Small intestine (tissue), 7 donors: Measurements from ENCODE around the gene CHN2. TPM values are rescaled to one million over a fixed set of nuclear protein-coding genes. Genes with fewer than 3 reads are reported as not detected.

Experiments
- DNase-seq, 2 donors: peaks; one replicate each; pipeline versions ENCODE4 v3.0.0 to v3.0.0-alpha.2; 2013
- FAIRE-seq: peaks from 2 replicates; lab custom pipeline; 2012; peaks lifted over from hg19 to GRCh38; lab: Jason Lieb, UNC
- H3K27ac ChIP-seq, 3 donors: one replicate each; pipeline ENCODE4 v1.5.1; 2013; ENCODE audit warnings: low read length in 2 of 3, mild to moderate bottlenecking in 2 of 3, control low read depth in 1 of 3, inconsistent platforms in 1 of 3, low read depth in 1 of 3, moderate library complexity in 1 of 3
- H3K27me3 ChIP-seq, 3 donors: one replicate each; pipeline ENCODE4 v1.6.1; 2013; ENCODE audit warnings: low read length in 3 of 3, inconsistent platforms in 1 of 3; ENCODE audit not compliant: control insufficient read depth in 3 of 3, insufficient read depth in 3 of 3
- H3K36me3 ChIP-seq, 3 donors: one replicate each; pipeline ENCODE4 v1.6.1; 2013; ENCODE audit warnings: low read length in 3 of 3, inconsistent platforms in 1 of 3, low read depth in 1 of 3, mild to moderate bottlenecking in 1 of 3, moderate library complexity in 1 of 3; ENCODE audit not compliant: control insufficient read depth in 3 of 3, insufficient read depth in 2 of 3
- H3K4me1 ChIP-seq, 3 donors: one replicate each; pipeline ENCODE4 v1.6.1; 2013; ENCODE audit warnings: low read length in 2 of 3, inconsistent platforms in 1 of 3, low read depth in 1 of 3, mild to moderate bottlenecking in 1 of 3, moderate library complexity in 1 of 3; ENCODE audit not compliant: control insufficient read depth in 3 of 3, insufficient read depth in 2 of 3
- H3K4me3 ChIP-seq, 3 donors: one replicate each; pipeline ENCODE4 v1.5.1; 2013; ENCODE audit warnings: low read length in 3 of 3, control low read depth in 1 of 3, inconsistent platforms in 1 of 3, low read depth in 1 of 3, mild to moderate bottlenecking in 1 of 3, moderate library complexity in 1 of 3
- H3K9me3 ChIP-seq, 2 donors: one replicate each; pipeline ENCODE4 v1.6.1; 2013; ENCODE audit warnings: low read depth in 1 of 2, low read length in 1 of 2; ENCODE audit not compliant: control insufficient read depth in 2 of 2, insufficient read depth in 1 of 2
- WGBS, 3 donors: extraction: QIAGEN DNeasy Blood & Tissue Kit; methylation state at CpG; one replicate each; pipeline ENCODE4 v1.1.7; 2013; 5-methylcytosine and 5-hydroxymethylcytosine counted together
- polyA plus RNA-seq, 4 donors: library from polyadenylated mRNA; stranded (reverse) in 3 of 4; unstranded in 1 of 4; fragments of 200-250 nt in 3 of 4; fragments of 120-200 nt in 1 of 4; gene quantifications; one replicate each; pipeline versions ENCODE4 v1.2.1 to v1.2.3, GENCODE V29; 2013
- donor health status: healthy with polysubstance abuse.
- donor health status: control.
- donor health status: control.
- donor health status: Bipolar disorder and iron deficiency.
- donor health status: healthy.

CHN2 gene
- polyA plus RNA-seq, 4 donors, result 22.3 to 124 (median 45.2) TPM

- Histone ChIP-seq H3K9me3 (no peaks in the 10 kb centered on the region), H3K4me3 (no peak overlapping the region), H3K27ac (no peak overlapping the region), H3K36me3 (peaks cover 0 to 3% (median 0%) of the 10 kb centered on the region in 3 donors), H3K4me1 (peaks cover 3 to 10% (median 8%) of the 10 kb centered on the region in 3 donors), H3K27me3 (no peaks in the 10 kb centered on the region)
- no peak for FAIRE-seq
- 69 to 91% (median 84%) methylated on average over 12 of the region's 12 CpGs for WGBS, 3 donors
- peak in 1 of 2 donors; percentile 58 for DNase-seq
These were observed 87.4 kb downstream of the CHN2 start for GRCh38 chr7:29281782-29282541.

GRCh38 chr7:29282819-29283414 is 88.3 kb downstream of the CHN2 start:
- DNase-seq (no peak), FAIRE-seq (no peak)
- WGBS, 3 donors, result 79 to 81% (median 79%) methylated on average over 13 of the region's 13 CpGs

GRCh38 chr7:29284696-29285443 is 90.3 kb downstream of the CHN2 start:
- H3K36me3 ChIP-seq, result no peaks in the 10 kb centered on the region
- WGBS, 3 donors, result 38 to 69% (median 53%) methylated on average over 6 of the region's 6 CpGs
- no peak for DNase-seq
- H3K4me3 ChIP-seq, result no peak overlapping the region
- H3K9me3 ChIP-seq, result no peaks in the 10 kb centered on the region
- FAIRE-seq, result no peak
- peaks cover 0 to 6% (median 3%) of the 10 kb centered on the region in 3 donors for H3K4me1 ChIP-seq
- no peaks in the 10 kb centered on the region for H3K27me3 ChIP-seq
- H3K27ac ChIP-seq, result no peak overlapping the region

More at GRCh38 chr7:29282819-29283414, 88.3 kb downstream of the CHN2 start:
- H3K4me1 ChIP-seq, result peaks cover 3 to 7% (median 5%) of the 10 kb centered on the region in 3 donors
- no peak overlapping the region for H3K4me3 ChIP-seq
- no peaks in the 10 kb centered on the region for H3K27me3 ChIP-seq
- no peaks in the 10 kb centered on the region for H3K9me3 ChIP-seq
- no peaks in the 10 kb centered on the region for H3K36me3 ChIP-seq
- H3K27ac ChIP-seq, result no peak overlapping the region

DNA sequence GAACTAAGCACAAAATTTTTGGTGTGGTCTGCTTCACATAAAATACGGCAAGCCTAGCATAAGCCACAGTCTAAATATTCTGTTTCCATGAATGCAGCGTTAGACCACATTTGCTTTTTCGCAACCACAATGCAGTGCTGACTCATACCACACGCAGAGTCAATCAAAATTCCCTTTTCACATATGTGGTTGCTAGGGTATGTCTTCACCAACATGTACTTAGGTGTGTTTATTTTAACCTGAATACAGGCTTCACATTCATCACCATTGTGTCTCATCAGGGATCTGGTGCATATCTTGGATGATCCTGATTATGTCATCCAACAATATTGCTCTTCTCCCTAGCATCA is 90.8 kb downstream of the CHN2 start:
- H3K4me3 ChIP-seq, result no peak overlapping the region
- H3K27ac ChIP-seq, result no peak overlapping the region

DNA sequence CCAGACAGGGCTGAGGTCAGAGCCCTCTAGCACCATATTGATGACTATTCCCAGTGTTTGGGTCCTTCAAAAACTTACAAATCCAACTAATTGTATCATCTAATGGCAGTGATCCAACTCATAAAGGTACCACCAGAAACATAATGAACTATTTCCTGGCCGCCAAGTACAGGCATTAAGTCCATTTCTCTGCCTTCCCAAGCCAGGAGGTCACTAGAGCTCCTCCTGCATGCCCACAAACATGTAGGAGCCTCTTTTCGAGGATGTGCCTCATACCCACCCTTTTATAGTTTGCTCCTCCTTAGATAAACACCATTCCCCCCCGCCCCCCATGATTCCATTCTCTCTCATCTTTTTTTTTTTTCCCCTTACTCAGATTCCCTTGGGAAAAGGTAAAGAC is 91.3 kb downstream of the CHN2 start:
- FAIRE-seq (no peak), DNase-seq (no peak)
- H3K4me3 ChIP-seq, result no peak overlapping the region
- no peaks in the 10 kb centered on the region for H3K27me3 ChIP-seq
- no peak overlapping the region for H3K27ac ChIP-seq
- WGBS, 3 donors, result 89 to 92% (median 90%) methylated on average over 3 of the region's 3 CpGs
- peaks cover 3 to 6% (median 4%) of the 10 kb centered on the region in 3 donors for H3K4me1 ChIP-seq
- H3K9me3 ChIP-seq, result no peaks in the 10 kb centered on the region
- no peaks in the 10 kb centered on the region for H3K36me3 ChIP-seq

More for the DNA sequence above, 90.8 kb downstream of the CHN2 start:
- H3K9me3 ChIP-seq, result no peaks in the 10 kb centered on the region
- H3K27me3 ChIP-seq, result no peaks in the 10 kb centered on the region
- no peaks in the 10 kb centered on the region for H3K36me3 ChIP-seq
- H3K4me1 ChIP-seq, result peaks cover 0 to 6% (median 3%) of the 10 kb centered on the region in 3 donors
- FAIRE-seq, result no peak
- peak in 1 of 2 donors; percentile 27 for DNase-seq
- 69 to 83% (median 71%) methylated on average over 4 of the region's 4 CpGs for WGBS, 3 donors

DNA sequence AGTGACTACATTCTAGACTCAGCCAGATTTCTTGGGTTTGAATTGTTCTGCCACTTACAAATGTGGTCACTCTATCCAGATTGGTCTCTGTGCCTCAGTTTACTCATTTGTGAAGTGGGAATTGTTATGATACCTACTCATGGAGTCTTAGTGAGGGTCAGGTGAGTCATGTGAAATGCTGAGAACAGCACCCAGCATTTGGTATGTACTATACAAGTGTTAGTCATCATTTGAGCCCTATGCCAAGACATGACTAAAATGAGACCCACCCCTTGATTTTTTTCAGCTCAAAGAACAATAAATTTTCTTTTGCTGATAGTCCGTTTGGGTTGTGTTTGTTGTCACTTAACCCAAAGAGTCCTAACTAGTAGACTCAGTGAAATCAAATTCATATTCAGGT is 92.8 kb downstream of the CHN2 start:
- 16 to 34% (median 32%) methylated on average over 1 of the region's 1 CpG for WGBS, 3 donors

DNA sequence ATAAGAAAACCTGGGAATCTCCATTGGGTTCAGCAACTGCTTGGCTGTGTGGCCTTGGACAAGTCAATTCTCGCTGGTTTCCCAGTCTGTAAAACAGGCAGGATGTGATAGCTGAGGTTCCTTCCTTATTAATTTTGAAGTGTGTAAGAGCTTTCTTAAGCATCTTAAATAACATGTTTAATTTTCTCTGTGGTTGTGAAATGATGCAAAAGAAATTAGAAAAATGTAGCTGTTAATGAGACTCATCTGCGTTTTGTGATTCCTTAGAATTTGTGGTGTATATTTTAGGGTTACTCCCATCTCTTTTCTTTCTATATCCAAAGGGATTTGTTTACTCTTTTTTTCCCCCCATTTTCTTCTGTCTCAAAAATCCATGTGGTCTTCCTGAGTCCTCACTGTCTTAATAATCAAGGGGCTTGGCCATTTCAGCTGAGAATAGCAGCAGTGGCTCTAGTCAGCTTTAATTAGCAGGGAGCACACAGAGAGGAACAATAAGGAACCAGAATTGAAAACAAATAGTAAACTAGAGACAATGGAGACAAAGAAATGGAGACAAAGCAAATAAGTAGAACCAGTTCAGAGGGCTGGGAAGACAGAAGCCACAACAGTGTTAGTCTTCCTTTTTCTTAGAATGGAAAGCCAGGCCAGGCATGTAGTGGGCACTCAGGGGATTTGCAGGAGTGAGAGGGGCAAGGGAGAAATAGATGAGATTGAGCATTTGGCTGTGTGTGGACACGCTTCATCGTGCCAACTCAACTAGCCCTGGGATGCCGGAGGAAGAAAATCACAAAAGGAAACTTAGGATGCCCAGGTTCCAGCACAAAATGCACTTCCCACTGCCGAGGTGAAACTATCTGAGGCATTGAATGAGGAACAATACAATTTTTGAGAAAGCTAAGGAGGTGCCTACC is 93.9 kb downstream of the CHN2 start:
- no peak overlapping the region for H3K4me3 ChIP-seq
- no peaks in the 10 kb centered on the region for H3K36me3 ChIP-seq
- H3K9me3 ChIP-seq, result no peaks in the 10 kb centered on the region
- H3K27me3 ChIP-seq, result no peaks in the 10 kb centered on the region
- FAIRE-seq (no peak), DNase-seq (no peak)
- 86 to 99% (median 92%) methylated on average over 6 of the region's 6 CpGs for WGBS, 3 donors
- H3K27ac ChIP-seq, result no peak overlapping the region
- H3K4me1 ChIP-seq, result peaks cover 5 to 28% (median 8%) of the 10 kb centered on the region in 3 donors

More for the DNA sequence above, 92.8 kb downstream of the CHN2 start:
- no peak overlapping the region for H3K27ac ChIP-seq
- FAIRE-seq (no peak), DNase-seq (peak in 1 of 2 donors; percentile 30)
- no peaks in the 10 kb centered on the region for H3K27me3 ChIP-seq
- peaks cover 5 to 18% (median 8%) of the 10 kb centered on the region in 3 donors for H3K4me1 ChIP-seq
- no peak overlapping the region for H3K4me3 ChIP-seq
- no peaks in the 10 kb centered on the region for H3K36me3 ChIP-seq
- H3K9me3 ChIP-seq, result no peaks in the 10 kb centered on the region
